A172 (cell line): Measurements from ENCODE around the gene POLDIP3. TPM values are rescaled to one million over a fixed set of nuclear protein-coding genes. Genes with fewer than 3 reads are reported as not detected.
"Not testable (repeated sequence)": the region's sequence is repeated elsewhere in the genome, so short reads cannot be mapped to it uniquely, and the experiment has no call there.

Experiments
- DNase-seq: peaks from one replicate; pipeline ENCODE4 v3.0.0-alpha.2; 2015; ENCODE audit warnings: low spot score
- total RNA-seq: library from RNA; depleted of rRNA; stranded (reverse); fragments of >200 nt; shearing (Covaris generic); gene quantifications from 2 replicates; pipeline ENCODE4 v1.2.3, GENCODE V29; 2014; rRNA removed

Gene POLDIP3
- total RNA-seq, 1 experiment from 2014 or later: 30.6 TPM

DNA sequence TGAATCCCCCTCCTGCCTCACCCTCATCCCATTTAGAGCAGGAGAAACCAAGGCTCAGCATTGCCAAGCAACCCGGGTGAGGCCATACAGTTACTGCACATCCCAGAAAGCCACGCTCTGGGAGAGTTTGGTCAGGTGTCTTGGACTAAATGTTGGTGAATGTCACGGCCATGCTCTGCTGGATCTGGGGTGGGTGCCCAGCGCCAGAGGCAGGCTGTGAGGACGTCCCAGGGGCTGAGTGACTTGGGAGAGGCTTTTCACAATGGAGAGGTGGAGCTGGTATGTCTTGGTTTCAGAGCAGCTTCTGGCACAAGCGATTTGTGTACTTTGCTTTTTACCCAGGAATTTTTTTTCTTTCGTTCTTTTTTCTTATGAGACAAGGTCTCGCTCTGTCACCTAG, 54.3 kb downstream of the POLDIP3 start:
- DNase-seq: no peak

DNA sequence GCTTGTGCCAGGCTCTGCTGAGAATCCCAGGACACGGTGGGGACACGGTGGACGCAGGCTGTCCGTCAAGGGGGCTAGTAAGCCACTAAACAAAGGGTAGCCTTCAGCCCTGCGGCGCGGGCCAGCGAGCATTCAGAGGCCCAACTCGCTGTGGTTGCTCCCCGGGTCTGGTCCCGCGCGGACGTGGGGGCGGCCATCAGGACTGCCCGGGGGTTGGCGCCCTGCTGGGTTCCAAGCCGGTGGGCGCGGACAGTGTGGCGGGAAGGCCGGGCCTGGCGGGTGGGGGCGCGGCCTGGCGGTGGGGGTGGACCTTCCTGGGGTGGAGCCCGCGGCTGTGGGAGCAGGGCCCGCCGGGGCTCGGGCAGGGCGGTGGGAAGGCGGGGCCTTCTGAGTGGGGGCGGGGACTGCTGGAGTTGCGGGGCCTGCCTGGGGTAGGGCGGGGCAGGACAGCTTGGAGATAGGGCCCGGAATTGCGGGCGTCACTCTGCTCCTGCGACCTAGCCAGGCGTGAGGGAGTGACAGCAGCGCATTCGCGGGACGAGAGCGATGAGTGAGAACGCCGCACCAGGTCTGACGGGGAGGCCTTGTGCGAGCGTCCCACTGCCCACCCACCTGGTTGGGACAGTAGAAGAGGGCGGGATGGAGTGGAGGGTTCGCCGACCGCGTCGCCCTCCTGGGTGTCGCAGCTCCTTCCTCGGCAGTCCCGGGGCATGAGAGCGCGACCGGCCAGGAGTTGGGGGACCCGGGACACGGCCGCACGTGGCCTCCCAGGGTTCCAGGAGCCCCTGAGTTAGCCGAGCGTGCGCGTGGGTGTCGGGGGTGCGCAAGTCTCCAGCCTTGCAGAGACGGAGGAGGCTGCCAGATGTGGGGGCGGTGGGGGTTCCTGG, 61.0 kb downstream of the POLDIP3 start, which contains the start of gene SERHL2:
Gene SERHL2 (plus strand): TSS at position 482 of the 887 bp plus-strand sequence. CDS start 65 bp downstream, at position 547.
- no peak for DNase-seq

DNA sequence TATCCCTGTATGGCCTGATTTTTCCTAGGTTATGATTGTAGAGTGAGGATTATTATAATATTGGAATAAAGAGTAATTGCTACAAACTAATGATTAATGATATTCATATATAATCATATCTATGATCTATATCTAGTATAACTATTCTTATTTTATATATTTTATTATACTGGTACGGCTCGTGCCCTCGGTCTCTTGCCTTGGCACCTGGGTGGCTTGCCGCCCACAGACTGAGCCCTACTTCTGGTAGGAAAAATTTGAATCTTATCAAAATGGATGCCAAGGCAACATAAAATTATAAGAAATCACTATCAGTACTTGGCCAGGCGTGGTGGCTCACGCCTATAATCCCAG, 62.4 kb downstream of the POLDIP3 start:
- DNase-seq: not testable (repeated sequence)

DNA sequence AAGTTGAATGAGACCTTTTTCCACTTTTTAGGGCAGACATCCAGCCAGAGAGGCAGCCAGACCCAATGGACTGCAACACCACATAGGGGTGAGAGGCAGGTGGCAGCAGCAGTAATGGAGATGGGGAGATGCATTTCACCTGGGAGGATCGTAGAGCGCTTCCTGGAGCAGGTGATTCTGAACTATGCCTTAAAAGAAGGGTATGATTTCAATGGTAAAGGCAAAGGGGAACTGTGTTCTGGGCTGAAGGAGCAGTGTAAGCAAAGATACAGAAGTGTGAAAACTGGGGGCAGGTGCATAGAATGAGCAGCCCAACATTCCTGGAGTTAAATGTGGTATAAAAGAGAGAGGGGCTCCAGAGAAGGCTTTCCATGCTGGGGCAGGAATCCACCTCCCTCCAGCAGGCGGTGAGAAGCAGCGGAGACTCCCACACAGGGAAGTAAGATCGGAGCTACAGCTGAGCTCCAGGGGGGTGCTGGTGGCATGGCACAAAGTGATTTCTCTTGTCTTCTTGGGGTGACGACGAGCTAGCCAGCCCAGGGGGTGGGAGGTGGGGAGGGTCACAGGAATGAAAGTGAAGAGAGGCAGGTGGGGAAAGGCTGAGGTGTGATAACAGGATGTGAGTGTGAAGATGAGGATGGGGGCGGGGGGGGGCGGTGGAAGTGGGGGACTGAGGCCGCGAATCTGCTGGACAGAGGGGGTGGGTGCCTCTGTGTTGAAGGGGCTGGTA, 65.2 kb downstream of the POLDIP3 start:
- no peak for DNase-seq

DNA sequence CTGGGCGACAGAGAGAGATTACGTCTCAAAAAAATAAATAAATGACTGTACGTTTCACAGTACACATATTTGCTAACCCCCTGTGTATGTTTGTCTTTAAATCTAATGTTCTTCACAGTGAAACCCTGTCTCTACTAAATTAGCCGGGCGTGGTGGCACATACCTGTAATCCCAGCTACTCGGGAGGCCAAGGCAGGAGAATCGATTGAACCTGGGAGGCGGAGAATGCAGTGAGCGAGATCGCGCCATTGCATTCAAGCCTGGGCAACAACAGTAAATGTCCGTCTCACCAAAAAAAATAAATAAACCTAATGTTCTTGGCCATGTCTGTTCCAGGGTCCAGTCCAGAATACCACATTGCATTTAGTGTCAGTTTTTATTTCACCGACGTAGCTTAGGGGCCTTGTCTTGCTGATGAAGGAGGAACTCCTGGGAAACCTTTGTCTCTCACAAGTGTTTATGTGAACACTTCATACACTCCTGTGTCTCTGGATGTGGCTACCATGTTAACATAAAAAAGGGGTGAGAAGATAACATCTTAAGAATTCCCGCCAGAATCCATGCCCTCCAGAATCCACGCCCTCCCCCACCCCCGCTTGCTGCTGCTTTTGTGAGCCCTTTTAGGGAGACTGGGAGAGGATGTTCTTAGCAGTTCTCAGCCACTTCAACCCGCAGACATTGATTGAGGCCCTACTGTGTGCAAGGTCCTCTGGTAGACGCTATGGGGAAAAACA, 65.9 kb downstream of the POLDIP3 start:
- no peak for DNase-seq

DNA sequence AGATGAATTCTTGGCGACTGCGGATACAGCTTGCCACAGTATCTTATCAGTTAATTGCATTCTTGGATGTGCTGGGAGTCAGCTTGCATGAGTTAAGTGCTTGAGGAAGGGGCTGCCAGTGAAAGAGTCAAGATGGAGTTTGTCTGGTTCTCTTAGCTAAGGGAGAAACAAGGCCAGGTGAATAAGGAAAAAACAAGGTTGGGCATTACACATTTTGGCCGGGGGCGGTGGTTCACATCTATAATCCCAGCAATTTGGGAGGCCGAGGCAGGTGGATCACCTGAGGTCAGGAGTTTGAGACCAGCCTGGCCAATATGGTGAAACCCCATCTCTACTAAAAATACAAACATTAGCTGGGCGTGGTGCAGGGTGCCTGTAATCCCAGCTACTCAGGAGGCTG, 66.6 kb downstream of the POLDIP3 start:
- DNase-seq: not testable (repeated sequence)

DNA sequence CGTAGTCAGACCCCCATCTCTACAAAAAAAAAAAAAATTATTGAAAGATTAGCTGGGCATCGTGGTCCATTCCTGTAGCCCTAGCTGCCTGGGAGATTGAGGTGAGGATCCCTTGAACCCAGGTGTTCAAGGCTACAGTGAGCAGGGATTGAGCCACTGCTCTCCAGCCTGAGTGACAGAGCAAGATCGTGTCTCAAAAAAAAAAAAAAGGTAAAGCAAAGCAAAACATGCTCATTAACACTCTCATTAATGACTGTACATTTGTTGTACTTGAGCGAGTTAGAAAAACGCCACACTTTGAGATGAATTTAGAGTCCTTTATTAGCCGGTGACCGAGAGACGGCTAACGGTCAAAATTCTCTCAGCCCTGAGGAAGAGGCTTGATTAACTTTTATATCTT, 67.1 kb downstream of the POLDIP3 start:
- no peak for DNase-seq

DNA sequence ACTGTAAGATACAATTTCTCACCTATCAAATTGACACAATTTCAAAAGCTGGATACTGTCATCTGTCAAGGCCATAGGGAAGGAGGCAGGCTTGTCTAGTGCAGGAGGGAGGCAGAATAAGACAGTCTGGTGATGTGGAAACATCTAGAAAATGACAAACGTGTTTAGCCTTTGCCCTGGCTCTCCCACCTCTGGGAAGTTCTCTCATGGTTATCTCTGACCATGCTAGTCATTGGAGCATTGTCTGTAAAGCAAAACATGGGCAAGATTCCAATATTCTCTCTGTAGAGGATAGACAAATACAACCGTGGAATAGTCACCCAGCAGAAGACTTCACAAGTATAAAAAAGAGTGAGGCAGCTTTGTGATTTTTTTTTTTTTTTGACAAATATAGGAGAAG, 70.0 kb downstream of the POLDIP3 start:
- DNase-seq: no peak

DNA sequence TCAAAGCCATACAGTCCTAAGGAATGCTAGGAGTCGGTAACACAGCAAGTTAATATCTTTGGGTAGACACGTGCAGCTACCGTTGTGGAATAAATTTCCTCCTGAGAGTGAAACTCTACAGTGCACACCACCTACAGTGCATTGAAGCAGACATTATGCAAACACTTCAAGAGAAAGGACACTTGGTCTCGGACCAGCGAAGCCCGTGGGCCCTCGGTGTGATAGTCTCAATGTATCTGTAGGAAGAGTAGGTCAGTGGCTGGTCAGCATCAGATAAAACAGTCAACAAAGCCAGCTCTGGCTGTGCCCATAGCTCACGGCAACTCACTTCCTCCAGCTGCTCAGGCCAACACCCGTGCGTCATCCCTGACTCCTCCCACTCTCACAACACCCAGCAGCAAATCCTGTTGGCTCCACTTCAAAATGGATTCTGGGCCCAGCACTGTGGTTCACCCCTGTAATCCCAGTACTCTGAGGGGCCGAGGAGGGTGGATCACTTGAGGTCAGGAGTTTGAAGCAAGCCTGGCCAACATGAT, 75.4 kb downstream of the POLDIP3 start:
- DNase-seq: not testable (repeated sequence)

DNA sequence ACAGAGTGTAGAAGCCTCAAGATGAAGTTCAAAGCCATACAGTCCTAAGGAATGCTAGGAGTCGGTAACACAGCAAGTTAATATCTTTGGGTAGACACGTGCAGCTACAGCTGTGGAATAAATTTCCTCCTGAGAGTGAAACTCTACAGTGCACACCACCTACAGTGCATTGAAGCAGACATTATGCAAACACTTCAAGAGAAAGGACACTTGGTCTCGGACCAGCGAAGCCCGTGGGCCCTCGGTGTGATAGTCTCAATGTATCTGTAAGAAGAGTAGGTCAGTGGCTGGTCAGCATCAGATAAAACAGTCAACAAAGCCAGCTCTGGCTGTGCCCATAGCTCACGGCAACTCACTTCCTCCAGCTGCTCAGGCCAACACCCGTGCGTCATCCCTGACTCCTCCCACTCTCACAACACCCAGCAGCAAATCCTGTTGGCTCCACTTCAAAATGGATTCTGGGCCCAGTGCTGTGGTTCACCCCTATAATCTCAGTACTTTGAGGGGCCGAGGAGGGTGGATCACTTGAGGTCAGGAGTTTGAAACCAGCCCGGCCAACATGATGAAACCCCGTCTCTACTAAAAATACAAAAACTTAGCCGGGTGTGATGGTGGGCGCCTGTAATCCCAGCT, 77.4 kb downstream of the POLDIP3 start:
- DNase-seq: not testable (repeated sequence)

DNA sequence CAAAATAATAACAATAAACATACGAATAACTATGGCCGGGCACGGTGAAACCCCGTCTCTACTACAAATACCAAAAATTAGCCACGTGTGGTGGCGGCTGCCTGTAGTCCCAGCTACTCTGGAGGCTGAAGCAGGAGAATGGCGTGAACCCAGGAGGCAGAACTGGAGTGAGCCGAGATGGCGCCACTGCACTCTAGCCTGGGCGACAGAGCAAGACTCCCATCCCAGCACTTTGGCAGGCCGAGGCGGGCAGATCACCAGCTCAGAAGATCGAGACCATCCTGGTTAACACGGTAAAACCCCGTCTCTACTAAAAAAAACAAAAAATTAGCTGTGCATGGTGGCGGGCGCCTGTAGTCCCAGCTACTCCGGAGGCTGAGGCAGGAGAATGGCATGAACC, 78.0 kb downstream of the POLDIP3 start:
- not testable (repeated sequence) for DNase-seq

DNA sequence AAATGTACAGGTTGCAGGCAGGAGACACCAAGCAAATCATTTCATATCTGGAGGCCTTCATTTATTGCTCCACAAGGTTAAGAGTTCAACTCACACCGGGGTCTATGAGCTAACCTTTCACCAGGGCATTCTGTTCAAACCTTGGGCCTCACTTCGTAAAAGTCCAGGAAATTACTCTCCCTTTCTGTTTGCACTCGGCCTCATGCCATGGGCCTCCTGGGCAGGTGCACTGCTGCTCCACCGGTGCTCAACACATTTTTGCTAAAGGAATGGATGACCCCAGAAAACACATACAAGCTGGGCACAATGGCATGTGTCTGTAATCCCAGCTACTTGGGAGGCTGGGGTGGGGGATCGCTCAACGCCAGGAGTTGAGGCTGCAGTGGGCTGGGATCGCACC, 78.5 kb downstream of the POLDIP3 start:
- DNase-seq: no peak

DNA sequence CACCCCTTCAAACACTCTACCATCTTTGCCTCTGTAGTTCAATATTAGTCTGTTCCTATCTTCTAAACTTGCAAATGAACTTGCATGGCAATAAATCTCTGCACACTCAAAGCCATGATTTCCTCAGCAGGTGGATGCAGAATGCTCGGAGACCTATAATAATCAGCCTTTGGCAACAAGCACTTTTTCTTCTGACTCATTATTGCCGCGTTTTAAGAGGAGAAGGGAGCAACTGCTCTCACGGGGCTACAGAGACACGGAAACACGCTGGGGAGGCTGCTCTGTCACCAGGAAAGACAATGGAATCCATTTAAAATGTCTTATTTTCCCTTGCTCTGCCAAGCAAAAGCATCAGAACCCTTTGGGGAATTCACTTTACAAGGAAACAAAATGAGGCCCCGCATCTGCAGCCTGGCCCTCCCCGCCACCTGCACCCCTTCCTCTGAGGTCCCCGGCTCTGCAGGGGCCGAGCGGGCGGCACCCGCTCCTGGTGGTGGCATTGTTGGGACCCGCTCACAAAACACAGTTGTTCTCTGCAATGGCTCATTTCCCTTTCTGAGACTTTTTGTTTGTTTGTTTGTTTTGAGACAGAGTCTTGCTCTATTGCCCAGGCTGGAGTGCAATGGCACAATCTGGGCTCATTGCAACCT, 79.5 kb downstream of the POLDIP3 start:
- not testable (repeated sequence) for DNase-seq

Other genes with a start within 250 kb of the POLDIP3 start
- 0.02 TPM in 1 of 2 replicates, not detected in the other for gene NFAM1, start 182.5 kb downstream of the POLDIP3 start, total RNA-seq
- gene RRP7A, start 95.1 kb downstream of the POLDIP3 start, total RNA-seq: 40.4 and 44.6 TPM in 2 replicates
- not detected in 2 replicates for gene SERHL2, start 60.9 kb downstream of the POLDIP3 start, total RNA-seq
- gene ATP5MGL, start 25.7 kb upstream of the POLDIP3 start, total RNA-seq: not detected in 2 replicates
- gene CYB5R3, start 34.5 kb upstream of the POLDIP3 start, total RNA-seq: 45.9 and 57.1 TPM in 2 replicates
- 1.8 and 3.4 TPM in 2 replicates for gene A4GALT, start 106.0 kb upstream of the POLDIP3 start, total RNA-seq
- gene ARFGAP3, start 242.4 kb upstream of the POLDIP3 start, total RNA-seq: 27.7 and 33.0 TPM in 2 replicates